Activated CD8-positive, alpha-beta memory T cell treated with anti-CD3 and anti-CD28 coated beads for 1 hour (primary cell): Measurements from ENCODE around the gene FREM1.

Source experiments
- DNase-seq, 2 donors: peaks; one replicate each; pipeline ENCODE4 v3.0.0-alpha.2; 2020; ENCODE audit warnings: low read depth in 1 of 2; ENCODE audit errors: extremely low read depth in 1 of 2

Gene FREM1

DNA sequence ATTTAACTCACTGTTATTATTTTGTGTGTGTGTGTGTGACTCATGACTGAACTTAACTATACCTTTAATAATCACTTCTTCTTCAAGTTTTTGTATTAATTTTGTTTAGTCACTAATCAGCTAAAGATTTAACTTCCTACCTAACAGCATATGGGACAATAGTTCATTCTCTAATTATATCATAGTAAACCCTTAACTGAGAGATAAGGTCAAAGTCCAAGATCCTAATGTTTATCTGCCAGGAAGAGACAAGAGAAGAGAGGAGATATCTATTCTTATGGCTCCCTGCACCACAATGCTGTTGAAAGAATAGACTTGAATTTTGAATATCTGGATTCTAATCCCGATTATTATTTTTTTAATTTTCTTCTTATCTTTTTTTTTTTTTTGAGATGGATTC lies 28.1 kb downstream of the FREM1 start:
- DNase-seq: no peak

GRCh38 chr9:14881006-14881405 lies 29.2 kb downstream of the FREM1 start:
- DNase-seq: no peak

GRCh38 chr9:14870090-14870489 lies 40.1 kb downstream of the FREM1 start:
- no peak for DNase-seq

GRCh38 chr9:14869671-14870070 lies 40.6 kb downstream of the FREM1 start:
- DNase-seq: no peak

DNA sequence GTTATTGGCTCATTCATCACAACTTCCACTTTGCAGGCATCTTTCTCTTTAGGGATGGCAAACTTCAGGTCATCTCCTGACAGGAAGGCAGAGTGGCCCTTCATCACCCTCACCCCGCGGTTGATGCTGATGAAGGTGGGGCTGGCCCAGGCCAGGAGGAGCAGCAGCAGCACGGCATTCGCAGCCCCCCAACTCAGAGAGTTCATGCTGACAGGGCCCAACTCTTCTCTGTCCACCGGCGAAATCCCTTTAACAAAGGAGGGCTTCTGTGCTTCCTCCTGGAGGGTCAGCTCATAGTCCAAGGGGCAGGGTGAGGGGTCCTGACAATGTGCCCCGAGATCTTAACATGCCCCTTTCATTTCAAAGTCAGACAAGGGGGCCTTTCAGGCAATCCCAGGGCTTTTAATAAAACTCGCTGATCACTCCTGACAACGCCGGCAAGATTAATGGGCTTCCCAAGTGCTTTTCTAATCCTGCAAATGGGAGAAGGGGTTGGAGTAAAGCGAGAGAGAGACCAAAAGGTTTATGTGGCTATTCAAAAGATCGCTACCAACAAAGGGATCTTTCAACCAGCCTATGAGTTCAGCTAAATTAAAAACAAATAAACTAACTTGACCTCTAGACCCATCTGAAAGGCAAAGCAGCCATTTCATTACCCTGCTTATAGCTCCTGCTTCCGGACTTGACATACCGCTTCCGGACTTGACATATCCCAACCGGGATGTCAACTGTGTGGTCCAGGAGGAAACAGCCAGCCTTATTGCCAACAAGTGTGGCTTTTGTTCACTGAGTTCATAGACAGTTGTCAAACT lies 41.2 kb downstream of the FREM1 start:
- no peak for DNase-seq

GRCh38 chr9:14868418-14868771 lies 41.8 kb downstream of the FREM1 start:
- DNase-seq: no peak

DNA sequence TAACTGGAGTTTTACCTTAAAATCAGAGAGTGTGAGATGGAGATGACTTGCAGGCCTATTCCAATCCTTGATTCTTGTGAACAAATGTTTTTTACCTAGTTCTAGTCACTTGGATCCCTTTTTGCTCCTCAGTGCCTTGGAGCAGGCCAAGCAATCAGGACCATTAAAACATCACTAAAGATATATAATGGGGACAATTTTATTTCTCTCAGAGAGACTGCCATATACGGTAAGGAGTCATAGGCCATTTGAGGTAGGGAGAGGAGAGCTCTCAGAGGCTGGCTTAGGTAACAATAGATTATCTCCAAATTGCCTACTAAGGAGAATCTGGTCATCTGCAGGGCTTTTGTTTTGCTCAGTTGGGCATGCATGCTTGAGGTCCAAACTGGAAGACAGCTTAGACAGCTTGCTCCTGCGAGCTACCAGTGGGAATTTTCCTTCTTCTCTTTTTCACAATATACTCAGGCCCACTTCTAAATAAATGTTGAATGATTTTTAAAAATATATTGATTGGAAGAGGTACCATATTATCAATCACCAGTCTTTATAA lies 44.0 kb downstream of the FREM1 start:
- DNase-seq: no peak

DNA sequence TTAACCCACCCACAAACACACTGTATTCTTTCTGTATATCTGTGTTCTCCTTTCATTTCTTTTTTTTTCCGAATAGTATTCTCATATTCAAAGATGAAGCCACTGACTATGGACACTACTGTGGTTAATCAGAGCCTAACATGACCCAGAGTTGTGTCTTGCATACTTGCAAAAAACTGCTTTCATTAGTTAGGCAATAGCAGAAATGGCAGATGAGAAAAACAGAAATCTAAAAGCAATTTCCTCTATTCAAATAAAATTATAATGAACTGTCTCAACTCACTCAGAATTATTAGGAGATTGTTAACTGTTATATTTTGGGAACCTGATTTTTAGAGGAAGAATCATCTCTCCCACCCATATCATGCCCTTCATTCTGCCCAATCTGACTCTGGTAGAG lies 45.9 kb downstream of the FREM1 start:
- DNase-seq: no peak

DNA sequence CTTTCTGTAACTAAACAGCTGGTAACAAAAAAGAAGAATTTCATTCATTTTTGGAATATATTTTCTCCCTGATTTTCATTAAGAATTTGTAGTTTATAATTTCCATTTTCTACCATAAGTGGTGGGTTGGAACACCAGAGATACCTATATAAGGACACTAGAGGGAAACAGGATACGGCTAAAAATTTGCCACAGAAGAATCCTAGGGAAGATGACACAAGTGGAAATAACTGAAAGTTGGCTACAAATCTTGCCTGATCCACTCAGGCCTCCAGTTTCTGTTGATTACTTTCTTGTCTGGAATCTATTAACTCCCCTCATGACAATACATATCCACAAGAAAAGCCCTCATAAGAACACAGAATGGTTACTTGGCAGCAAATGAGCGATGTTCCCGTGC lies 46.8 kb downstream of the FREM1 start:
- DNase-seq: no peak

- no peak for DNase-seq
Measured at GRCh38 chr9:14857449-14858305, 52.6 kb downstream of the FREM1 start.

GRCh38 chr9:14849851-14850250 lies 60.4 kb downstream of the FREM1 start:
- no peak for DNase-seq

DNA sequence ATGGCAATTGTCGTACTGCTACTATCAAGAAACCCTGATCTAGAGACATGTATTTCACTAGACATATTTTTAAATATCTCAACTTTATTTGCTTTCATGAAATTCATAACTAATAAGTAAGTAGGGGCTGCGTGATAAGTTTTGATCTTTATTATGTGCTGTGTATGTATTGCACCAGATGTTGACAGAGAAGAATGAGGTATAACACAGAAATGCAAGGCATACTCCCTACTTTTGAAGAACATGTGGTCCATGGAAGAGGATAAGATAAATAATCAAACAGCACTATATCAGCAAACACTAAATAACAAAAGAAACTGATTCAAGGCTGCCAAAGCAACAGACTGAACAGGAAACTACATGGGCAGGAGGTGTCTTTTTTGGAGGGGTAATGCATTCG lies 60.9 kb downstream of the FREM1 start:
- DNase-seq: no peak

DNA sequence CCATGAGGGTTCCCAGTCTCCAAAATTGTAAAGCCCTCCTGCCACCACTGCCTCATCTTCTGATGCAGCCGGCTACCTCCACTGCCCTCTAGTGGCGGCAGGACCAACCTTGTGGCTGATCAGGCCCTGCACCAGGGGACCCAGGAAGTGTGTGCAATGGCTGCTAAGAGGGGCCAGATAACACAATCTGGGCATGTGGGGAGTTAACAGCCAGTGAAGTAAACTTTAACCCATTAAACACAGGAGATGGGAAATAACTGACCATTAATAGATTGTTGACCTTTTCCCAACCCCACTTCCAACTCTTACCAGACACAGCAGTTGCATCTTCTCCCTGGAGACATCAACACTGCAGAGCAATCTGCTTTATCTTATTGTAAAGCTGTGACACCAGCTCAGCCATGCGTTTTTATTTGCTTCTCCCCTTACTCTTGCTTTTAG lies 63.3 kb downstream of the FREM1 start:
- peak in 1 of 2 donors; percentile 8 for DNase-seq

DNA sequence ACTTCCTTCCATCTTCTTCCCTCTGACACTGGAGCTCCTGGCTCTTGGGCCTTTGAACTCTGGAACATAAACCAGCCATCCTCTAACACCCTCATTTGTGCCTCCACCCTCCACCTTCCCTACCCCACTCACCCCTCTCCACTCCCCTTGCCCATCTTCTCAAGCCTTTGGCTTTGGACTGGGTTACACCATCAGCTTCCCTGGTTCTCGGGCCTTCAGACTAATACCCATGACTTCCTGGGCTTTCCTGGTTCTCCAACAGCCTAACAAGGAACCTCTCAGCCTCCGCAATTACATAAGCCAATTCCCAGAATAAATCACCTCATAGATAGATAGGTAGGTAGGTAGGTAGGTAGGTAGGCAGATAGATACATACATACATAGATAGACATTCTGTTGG lies 67.1 kb downstream of the FREM1 start:
- DNase-seq: no peak

- no peak for DNase-seq
Measured at GRCh38 chr9:14842269-14842668, 68.0 kb downstream of the FREM1 start.

DNA sequence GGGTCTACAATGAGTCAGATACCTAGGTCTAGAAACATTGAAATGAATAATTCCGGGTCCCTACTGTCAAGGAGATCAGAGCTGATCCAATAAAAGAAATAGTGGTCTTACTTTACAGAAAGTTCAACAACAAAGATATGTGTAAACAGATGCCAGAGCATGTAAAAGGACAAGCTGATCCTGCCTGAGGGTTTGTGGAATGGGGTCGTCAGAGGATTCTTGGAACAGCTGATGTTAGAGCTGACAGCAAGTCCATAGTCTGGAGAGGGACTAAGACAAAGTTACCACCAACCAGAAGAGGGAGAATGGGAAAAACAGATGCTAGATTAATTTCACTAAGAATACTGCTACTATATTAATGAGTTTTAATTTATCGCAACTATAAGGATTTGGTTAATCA lies 71.5 kb downstream of the FREM1 start:
- no peak for DNase-seq

- no peak for DNase-seq
Measured at GRCh38 chr9:14836885-14837284, 73.3 kb downstream of the FREM1 start.

- no peak for DNase-seq
Measured at GRCh38 chr9:14831661-14832060, 78.6 kb downstream of the FREM1 start.

GRCh38 chr9:14831074-14831473 lies 79.2 kb downstream of the FREM1 start:
- no peak for DNase-seq

GRCh38 chr9:14830057-14830456 lies 80.2 kb downstream of the FREM1 start:
- DNase-seq: no peak

GRCh38 chr9:14829204-14829603 lies 81.0 kb downstream of the FREM1 start:
- DNase-seq: no peak

GRCh38 chr9:14827805-14828204 lies 82.4 kb downstream of the FREM1 start:
- DNase-seq: no peak
